ENCODE measurements around the gene PUS1. TPM values are rescaled to one million over a fixed set of nuclear protein-coding genes. Genes with fewer than 3 reads are reported as not detected.
A peak's percentile ranks its signal among the peaks of the same experiment; 100 is the strongest.

The PUS1 gene
- total RNA-seq, 1 donor from 2014 or later: 33.7 TPM

- H3K27me3 Mint-ChIP-seq (ENCODE audit: low read depth, unreplicated experiment): no peaks in the 10 kb centered on the region
- Histone ChIP-seq H3K4me3 (ENCODE audit: insufficient read depth, low read depth, low read length) (peak overlapping the region; percentile 70), H3K27me3 (ENCODE audit: insufficient read depth, low read length) (no peaks in the 10 kb centered on the region), H3K4me2 (ENCODE audit: low read length) (peak overlapping the region; percentile 100), H4K20me1 (ENCODE audit: insufficient read depth, low read length) (peaks cover 42% of the 10 kb centered on the region), H3K9me3 (ENCODE audit: insufficient read depth, low read depth, low read length) (no peaks in the 10 kb centered on the region), H3K4me1 (ENCODE audit: insufficient read depth, low read length) (peaks cover 17% of the 10 kb centered on the region), H3K27ac (ENCODE audit: low read depth, low read length) (peak overlapping the region; percentile 91), H3K9ac (ENCODE audit: low read length) (peak overlapping the region; percentile 90), H3K36me3 (ENCODE audit: insufficient read depth, low read length) (no peaks in the 10 kb centered on the region), H2AFZ (ENCODE audit: low read depth, low read length) (peak overlapping the region; percentile 86), H3K79me2 (ENCODE audit: insufficient read depth, low read length) (peaks cover 40% of the 10 kb centered on the region)
- FAIRE-seq (no peak), DNase-seq (ENCODE audit: low read depth) (peak; percentile 83)
- peaks cover 2% of the 10 kb centered on the region for H3K36me3 Mint-ChIP-seq (ENCODE audit: low read depth, unreplicated experiment)
- peak overlapping the region; percentile 26 for H3K27ac Mint-ChIP-seq (ENCODE audit: unreplicated experiment)
- no peaks in the 10 kb centered on the region for H3K9me3 Mint-ChIP-seq (ENCODE audit: unreplicated experiment)
- H3K4me1 Mint-ChIP-seq (ENCODE audit: low read depth, unreplicated experiment): peaks cover 7% of the 10 kb centered on the region
- H3K4me3 Mint-ChIP-seq (ENCODE audit: unreplicated experiment): peak overlapping the region; percentile 87
- TF ChIP-seq EZH2 (IDR thresholded peaks at IDR 0.05; ENCODE audit: insufficient read depth, low read length) (no peak), CTCF (IDR thresholded peaks at IDR 0.05; ENCODE audit: insufficient read depth, low read depth, low read length) (no peak)
Observed at GRCh38 chr12:131896080-131896810, 32.8 kb upstream of the PUS1 start.

- H3K27ac ChIP-seq (ENCODE audit: low read depth, low read length): peak overlapping the region; percentile 91
- H3K79me2 ChIP-seq (ENCODE audit: insufficient read depth, low read length): peaks cover 45% of the 10 kb centered on the region
- Mint-ChIP-seq H3K4me1 (ENCODE audit: low read depth, unreplicated experiment) (peaks cover 7% of the 10 kb centered on the region), H3K27ac (ENCODE audit: unreplicated experiment) (peak overlapping the region; percentile 26), H3K36me3 (ENCODE audit: low read depth, unreplicated experiment) (peaks cover 2% of the 10 kb centered on the region), H3K9me3 (ENCODE audit: unreplicated experiment) (no peaks in the 10 kb centered on the region), H3K27me3 (ENCODE audit: low read depth, unreplicated experiment) (no peaks in the 10 kb centered on the region), H3K4me3 (ENCODE audit: unreplicated experiment) (peak overlapping the region; percentile 77)
- H3K9ac ChIP-seq (ENCODE audit: low read length): peak overlapping the region; percentile 90
- peak overlapping the region; percentile 100 for H3K4me2 ChIP-seq (ENCODE audit: low read length)
- FAIRE-seq: no peak
- H2AFZ ChIP-seq (ENCODE audit: low read depth, low read length): peak overlapping the region; percentile 86
- TF ChIP-seq CTCF (IDR thresholded peaks at IDR 0.05; ENCODE audit: insufficient read depth, low read depth, low read length) (no peak), EZH2 (IDR thresholded peaks at IDR 0.05; ENCODE audit: insufficient read depth, low read length) (no peak)
- no peaks in the 10 kb centered on the region for H3K36me3 ChIP-seq (ENCODE audit: insufficient read depth, low read length)
- no peaks in the 10 kb centered on the region for H3K27me3 ChIP-seq (ENCODE audit: insufficient read depth, low read length)
- DNase-seq (ENCODE audit: low read depth): no peak
- H4K20me1 ChIP-seq (ENCODE audit: insufficient read depth, low read length): peaks cover 48% of the 10 kb centered on the region
- H3K9me3 ChIP-seq (ENCODE audit: insufficient read depth, low read depth, low read length): no peaks in the 10 kb centered on the region
- peak overlapping the region; percentile 70 for H3K4me3 ChIP-seq (ENCODE audit: insufficient read depth, low read depth, low read length)
- peaks cover 17% of the 10 kb centered on the region for H3K4me1 ChIP-seq (ENCODE audit: insufficient read depth, low read length)
Observed at GRCh38 chr12:131896811-131897270, 32.2 kb upstream of the PUS1 start.

GRCh38 chr12:131897276-131897675 lies 31.8 kb upstream of the PUS1 start:
- peak overlapping the region; percentile 100 for H3K4me2 ChIP-seq (ENCODE audit: low read length)
- Mint-ChIP-seq H3K27me3 (ENCODE audit: low read depth, unreplicated experiment) (no peaks in the 10 kb centered on the region), H3K27ac (ENCODE audit: unreplicated experiment) (no peak overlapping the region), H3K4me1 (ENCODE audit: low read depth, unreplicated experiment) (peaks cover 7% of the 10 kb centered on the region), H3K36me3 (ENCODE audit: low read depth, unreplicated experiment) (peaks cover 2% of the 10 kb centered on the region), H3K9me3 (ENCODE audit: unreplicated experiment) (no peaks in the 10 kb centered on the region), H3K4me3 (ENCODE audit: unreplicated experiment) (peak overlapping the region; percentile 77)
- no peak overlapping the region for H2AFZ ChIP-seq (ENCODE audit: low read depth, low read length)
- no peak for TF ChIP-seq CTCF (IDR thresholded peaks at IDR 0.05; ENCODE audit: insufficient read depth, low read depth, low read length)
- no peak for TF ChIP-seq EZH2 (IDR thresholded peaks at IDR 0.05; ENCODE audit: insufficient read depth, low read length)
- no peak for DNase-seq (ENCODE audit: low read depth)
- peaks cover 52% of the 10 kb centered on the region for H4K20me1 ChIP-seq (ENCODE audit: insufficient read depth, low read length)
- H3K4me3 ChIP-seq (ENCODE audit: insufficient read depth, low read depth, low read length): no peak overlapping the region
- peaks cover 49% of the 10 kb centered on the region for H3K79me2 ChIP-seq (ENCODE audit: insufficient read depth, low read length)
- H3K27ac ChIP-seq (ENCODE audit: low read depth, low read length): no peak overlapping the region
- H3K9ac ChIP-seq (ENCODE audit: low read length): no peak overlapping the region
- H3K9me3 ChIP-seq (ENCODE audit: insufficient read depth, low read depth, low read length): no peaks in the 10 kb centered on the region
- FAIRE-seq: no peak
- no peaks in the 10 kb centered on the region for H3K36me3 ChIP-seq (ENCODE audit: insufficient read depth, low read length)
- no peaks in the 10 kb centered on the region for H3K27me3 ChIP-seq (ENCODE audit: insufficient read depth, low read length)
- peaks cover 17% of the 10 kb centered on the region for H3K4me1 ChIP-seq (ENCODE audit: insufficient read depth, low read length)

Measured in astrocyte (in vitro differentiated cells and primary cell).